Measurements from ENCODE around the gene RGS4. TPM values are rescaled to one million over a fixed set of nuclear protein-coding genes. Genes with fewer than 3 reads are reported as not detected.

The RGS4 gene
- total and polyA plus RNA-seq, 2 experiments from 2014 or later = 0.32 to 0.38 TPM

DNA sequence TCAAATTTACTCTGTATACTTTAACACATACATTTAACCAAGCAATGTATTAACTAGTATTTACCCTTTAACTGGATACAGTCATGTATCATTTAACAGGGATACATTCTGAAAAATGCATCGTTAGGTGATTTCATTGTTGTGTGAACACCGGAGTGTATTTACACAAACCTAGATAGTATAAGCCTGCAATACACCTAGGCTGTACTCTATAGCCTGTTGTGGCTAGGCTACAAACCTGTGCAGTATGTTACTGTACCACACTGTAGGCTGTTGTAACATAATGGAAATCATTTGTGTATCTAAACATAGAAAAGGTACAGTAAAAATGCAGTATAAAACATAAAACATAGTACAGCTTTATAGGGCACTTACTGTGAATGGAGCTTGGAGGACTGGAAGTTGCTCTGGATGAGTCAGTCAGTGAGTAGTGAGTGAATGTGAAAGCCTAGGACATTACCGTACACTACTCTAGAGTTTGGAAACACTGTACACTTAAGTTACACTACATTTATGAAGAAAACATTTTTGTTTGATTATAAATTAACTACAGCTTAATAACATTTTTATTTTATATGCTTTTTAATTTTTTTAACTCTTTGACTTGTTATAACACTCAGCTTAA lies 21.3 kb downstream of the RGS4 start:
- Histone ChIP-seq H3K79me2 (replicated peaks; ENCODE audit: insufficient read depth) (no peaks in the 10 kb centered on the region), H4K20me1 (replicated peaks; ENCODE audit: insufficient read depth) (no peaks in the 10 kb centered on the region), H3K4me3 (no peak overlapping the region), H3K4me1 (ENCODE audit: insufficient read depth) (no peaks in the 10 kb centered on the region), H3K9me2 (ENCODE audit: insufficient read depth) (no peaks in the 10 kb centered on the region), H3K27ac (ENCODE audit: low read depth) (no peak overlapping the region), H2AFZ (no peak overlapping the region), H3K4me2 (no peak overlapping the region), H3F3A (replicated peaks; ENCODE audit: low read depth) (no peaks in the 10 kb centered on the region), H3K36me3 (ENCODE audit: insufficient read depth) (no peaks in the 10 kb centered on the region), H3K27me3 (ENCODE audit: insufficient read depth) (no peaks in the 10 kb centered on the region)
- no peaks in the 10 kb centered on the region for H3K4me1 Mint-ChIP-seq
- no peaks in the 10 kb centered on the region for H3K36me3 Mint-ChIP-seq (ENCODE audit: low read depth)
- no peak for TF ChIP-seq EZH2 (IDR thresholded peaks at IDR 0.05; ENCODE audit: low read depth, unreplicated experiment)
- TF ChIP-seq, protein P1, sequence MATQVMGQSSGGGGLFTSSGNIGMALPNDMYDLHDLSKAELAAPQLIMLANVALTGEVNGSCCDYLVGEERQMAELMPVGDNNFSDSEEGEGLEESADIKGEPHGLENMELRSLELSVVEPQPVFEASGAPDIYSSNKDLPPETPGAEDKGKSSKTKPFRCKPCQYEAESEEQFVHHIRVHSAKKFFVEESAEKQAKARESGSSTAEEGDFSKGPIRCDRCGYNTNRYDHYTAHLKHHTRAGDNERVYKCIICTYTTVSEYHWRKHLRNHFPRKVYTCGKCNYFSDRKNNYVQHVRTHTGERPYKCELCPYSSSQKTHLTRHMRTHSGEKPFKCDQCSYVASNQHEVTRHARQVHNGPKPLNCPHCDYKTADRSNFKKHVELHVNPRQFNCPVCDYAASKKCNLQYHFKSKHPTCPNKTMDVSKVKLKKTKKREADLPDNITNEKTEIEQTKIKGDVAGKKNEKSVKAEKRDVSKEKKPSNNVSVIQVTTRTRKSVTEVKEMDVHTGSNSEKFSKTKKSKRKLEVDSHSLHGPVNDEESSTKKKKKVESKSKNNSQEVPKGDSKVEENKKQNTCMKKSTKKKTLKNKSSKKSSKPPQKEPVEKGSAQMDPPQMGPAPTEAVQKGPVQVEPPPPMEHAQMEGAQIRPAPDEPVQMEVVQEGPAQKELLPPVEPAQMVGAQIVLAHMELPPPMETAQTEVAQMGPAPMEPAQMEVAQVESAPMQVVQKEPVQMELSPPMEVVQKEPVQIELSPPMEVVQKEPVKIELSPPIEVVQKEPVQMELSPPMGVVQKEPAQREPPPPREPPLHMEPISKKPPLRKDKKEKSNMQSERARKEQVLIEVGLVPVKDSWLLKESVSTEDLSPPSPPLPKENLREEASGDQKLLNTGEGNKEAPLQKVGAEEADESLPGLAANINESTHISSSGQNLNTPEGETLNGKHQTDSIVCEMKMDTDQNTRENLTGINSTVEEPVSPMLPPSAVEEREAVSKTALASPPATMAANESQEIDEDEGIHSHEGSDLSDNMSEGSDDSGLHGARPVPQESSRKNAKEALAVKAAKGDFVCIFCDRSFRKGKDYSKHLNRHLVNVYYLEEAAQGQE (IDR thresholded peaks at IDR 0.05; ENCODE audit: unreplicated experiment) = no peak
- TF ChIP-seq, protein P2, sequence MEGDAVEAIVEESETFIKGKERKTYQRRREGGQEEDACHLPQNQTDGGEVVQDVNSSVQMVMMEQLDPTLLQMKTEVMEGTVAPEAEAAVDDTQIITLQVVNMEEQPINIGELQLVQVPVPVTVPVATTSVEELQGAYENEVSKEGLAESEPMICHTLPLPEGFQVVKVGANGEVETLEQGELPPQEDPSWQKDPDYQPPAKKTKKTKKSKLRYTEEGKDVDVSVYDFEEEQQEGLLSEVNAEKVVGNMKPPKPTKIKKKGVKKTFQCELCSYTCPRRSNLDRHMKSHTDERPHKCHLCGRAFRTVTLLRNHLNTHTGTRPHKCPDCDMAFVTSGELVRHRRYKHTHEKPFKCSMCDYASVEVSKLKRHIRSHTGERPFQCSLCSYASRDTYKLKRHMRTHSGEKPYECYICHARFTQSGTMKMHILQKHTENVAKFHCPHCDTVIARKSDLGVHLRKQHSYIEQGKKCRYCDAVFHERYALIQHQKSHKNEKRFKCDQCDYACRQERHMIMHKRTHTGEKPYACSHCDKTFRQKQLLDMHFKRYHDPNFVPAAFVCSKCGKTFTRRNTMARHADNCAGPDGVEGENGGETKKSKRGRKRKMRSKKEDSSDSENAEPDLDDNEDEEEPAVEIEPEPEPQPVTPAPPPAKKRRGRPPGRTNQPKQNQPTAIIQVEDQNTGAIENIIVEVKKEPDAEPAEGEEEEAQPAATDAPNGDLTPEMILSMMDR (conservative IDR thresholded peaks at IDR 0.05; ENCODE audit: low read depth in 2 of 2) = no peak
- no peak for TF ChIP-seq POLR2AphosphoS5 (IDR thresholded peaks at IDR 0.05; ENCODE audit: low read depth)
- no peak for TF ChIP-seq NANOG (IDR thresholded peaks at IDR 0.05; ENCODE audit: borderline replicate concordance)
- TF ChIP-seq, protein P3, sequence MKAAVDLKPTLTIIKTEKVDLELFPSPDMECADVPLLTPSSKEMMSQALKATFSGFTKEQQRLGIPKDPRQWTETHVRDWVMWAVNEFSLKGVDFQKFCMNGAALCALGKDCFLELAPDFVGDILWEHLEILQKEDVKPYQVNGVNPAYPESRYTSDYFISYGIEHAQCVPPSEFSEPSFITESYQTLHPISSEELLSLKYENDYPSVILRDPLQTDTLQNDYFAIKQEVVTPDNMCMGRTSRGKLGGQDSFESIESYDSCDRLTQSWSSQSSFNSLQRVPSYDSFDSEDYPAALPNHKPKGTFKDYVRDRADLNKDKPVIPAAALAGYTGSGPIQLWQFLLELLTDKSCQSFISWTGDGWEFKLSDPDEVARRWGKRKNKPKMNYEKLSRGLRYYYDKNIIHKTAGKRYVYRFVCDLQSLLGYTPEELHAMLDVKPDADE (IDR thresholded peaks at IDR 0.05) = no peak
- TF ChIP-seq EZH2phosphoT487 (IDR thresholded peaks at IDR 0.05; ENCODE audit: unreplicated experiment) = no peak
- TF ChIP-seq JUNB (IDR thresholded peaks at IDR 0.05; ENCODE audit: unreplicated experiment) = no peak
- no peak for TF ChIP-seq ZNF114 (CRISPR knock-in tag; IDR thresholded peaks at IDR 0.05)
- TF ChIP-seq, protein P4, sequence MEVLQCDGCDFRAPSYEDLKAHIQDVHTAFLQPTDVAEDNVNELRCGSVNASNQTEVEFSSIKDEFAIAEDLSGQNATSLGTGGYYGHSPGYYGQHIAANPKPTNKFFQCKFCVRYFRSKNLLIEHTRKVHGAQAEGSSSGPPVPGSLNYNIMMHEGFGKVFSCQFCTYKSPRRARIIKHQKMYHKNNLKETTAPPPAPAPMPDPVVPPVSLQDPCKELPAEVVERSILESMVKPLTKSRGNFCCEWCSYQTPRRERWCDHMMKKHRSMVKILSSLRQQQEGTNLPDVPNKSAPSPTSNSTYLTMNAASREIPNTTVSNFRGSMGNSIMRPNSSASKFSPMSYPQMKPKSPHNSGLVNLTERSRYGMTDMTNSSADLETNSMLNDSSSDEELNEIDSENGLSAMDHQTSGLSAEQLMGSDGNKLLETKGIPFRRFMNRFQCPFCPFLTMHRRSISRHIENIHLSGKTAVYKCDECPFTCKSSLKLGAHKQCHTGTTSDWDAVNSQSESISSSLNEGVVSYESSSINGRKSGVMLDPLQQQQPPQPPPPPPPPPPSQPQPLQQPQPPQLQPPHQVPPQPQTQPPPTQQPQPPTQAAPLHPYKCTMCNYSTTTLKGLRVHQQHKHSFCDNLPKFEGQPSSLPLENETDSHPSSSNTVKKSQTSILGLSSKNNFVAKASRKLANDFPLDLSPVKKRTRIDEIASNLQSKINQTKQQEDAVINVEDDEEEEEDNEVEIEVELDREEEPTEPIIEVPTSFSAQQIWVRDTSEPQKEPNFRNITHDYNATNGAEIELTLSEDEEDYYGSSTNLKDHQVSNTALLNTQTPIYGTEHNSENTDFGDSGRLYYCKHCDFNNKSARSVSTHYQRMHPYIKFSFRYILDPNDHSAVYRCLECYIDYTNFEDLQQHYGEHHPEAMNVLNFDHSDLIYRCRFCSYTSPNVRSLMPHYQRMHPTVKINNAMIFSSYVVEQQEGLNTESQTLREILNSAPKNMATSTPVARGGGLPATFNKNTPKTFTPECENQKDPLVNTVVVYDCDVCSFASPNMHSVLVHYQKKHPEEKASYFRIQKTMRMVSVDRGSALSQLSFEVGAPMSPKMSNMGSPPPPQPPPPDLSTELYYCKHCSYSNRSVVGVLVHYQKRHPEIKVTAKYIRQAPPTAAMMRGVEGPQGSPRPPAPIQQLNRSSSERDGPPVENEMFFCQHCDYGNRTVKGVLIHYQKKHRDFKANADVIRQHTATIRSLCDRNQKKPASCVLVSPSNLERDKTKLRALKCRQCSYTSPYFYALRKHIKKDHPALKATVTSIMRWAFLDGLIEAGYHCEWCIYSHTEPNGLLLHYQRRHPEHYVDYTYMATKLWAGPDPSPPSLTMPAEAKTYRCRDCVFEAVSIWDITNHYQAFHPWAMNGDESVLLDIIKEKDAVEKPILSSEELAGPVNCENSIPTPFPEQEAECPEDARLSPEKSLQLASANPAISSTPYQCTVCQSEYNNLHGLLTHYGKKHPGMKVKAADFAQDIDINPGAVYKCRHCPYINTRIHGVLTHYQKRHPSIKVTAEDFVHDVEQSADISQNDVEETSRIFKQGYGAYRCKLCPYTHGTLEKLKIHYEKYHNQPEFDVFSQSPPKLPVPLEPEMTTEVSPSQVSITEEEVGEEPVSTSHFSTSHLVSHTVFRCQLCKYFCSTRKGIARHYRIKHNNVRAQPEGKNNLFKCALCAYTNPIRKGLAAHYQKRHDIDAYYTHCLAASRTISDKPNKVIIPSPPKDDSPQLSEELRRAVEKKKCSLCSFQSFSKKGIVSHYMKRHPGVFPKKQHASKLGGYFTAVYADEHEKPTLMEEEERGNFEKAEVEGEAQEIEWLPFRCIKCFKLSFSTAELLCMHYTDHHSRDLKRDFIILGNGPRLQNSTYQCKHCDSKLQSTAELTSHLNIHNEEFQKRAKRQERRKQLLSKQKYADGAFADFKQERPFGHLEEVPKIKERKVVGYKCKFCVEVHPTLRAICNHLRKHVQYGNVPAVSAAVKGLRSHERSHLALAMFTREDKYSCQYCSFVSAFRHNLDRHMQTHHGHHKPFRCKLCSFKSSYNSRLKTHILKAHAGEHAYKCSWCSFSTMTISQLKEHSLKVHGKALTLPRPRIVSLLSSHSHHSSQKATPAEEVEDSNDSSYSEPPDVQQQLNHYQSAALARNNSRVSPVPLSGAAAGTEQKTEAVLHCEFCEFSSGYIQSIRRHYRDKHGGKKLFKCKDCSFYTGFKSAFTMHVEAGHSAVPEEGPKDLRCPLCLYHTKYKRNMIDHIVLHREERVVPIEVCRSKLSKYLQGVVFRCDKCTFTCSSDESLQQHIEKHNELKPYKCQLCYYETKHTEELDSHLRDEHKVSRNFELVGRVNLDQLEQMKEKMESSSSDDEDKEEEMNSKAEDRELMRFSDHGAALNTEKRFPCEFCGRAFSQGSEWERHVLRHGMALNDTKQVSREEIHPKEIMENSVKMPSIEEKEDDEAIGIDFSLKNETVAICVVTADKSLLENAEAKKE (CRISPR knock-in tag; IDR thresholded peaks at IDR 0.05) = no peak
- no peak for TF ChIP-seq CREB1 (CRISPR knock-in tag; IDR thresholded peaks at IDR 0.05; ENCODE audit: low read depth)
- no peak for TF ChIP-seq ZNF331 (CRISPR knock-in tag; IDR thresholded peaks at IDR 0.05; ENCODE audit: low read depth)
- ATAC-seq (no peak), DNase-seq (ENCODE audit: low spot score) (no peak)
- H3K9me3 Mint-ChIP-seq = no peaks in the 10 kb centered on the region
- H3K27me3 Mint-ChIP-seq (ENCODE audit: insufficient read depth, low read depth, poor library complexity) = peaks cover 3% of the 10 kb centered on the region
- no peak overlapping the region for H3K4me3 Mint-ChIP-seq
- H3K27ac Mint-ChIP-seq = no peak overlapping the region

All from GM23338 (cell line).